Measurements from ENCODE around the gene ANO5.

The ANO5 gene

DNA sequence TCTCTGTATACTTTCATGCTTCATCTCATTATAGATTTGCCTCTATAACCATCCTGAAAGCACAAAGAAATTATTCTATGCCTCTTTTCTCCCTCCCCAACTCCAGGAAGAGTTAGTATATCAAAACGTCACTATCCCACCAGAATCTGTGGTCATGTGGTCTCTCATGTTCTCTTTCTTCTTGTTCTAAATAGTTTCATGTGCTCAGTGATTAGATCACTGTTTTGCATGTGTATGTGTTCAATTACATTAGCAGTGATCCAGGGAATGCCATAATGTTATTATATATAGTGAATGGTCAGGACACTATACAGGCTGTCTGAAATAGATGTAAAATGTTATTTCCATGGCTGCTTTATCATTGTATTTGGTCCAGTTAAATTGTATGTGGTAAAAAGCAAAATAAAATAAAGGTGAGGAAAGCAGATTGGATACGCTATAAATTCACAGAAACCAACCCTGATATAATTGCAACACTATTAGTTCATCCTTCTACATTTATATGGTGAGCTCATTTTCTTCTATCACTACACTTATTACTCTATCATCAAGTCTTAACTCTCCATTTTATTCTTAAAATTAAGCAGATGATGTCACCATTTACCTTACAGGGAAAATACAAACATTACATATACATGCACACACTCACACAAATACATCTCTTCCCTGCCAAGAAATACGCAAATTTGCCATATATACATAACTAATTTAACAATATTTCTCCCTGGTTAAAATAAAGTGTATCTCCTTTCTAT is 26.9 kb upstream of the ANO5 start:
- Histone ChIP-seq H3K9me3 (ENCODE audit: control insufficient read depth, insufficient read depth, low read depth, low read length) (no peaks in the 10 kb centered on the region), H3K4me3 (ENCODE audit: low read depth, low read length) (no peak overlapping the region), H3K27ac (ENCODE audit: extremely low read depth, low read depth, low read length) (no peak overlapping the region), H3K4me1 (ENCODE audit: control insufficient read depth, insufficient read depth, low read length) (no peaks in the 10 kb centered on the region), H3K36me3 (ENCODE audit: control insufficient read depth in 2 of 2, insufficient read depth in 1 of 2, low read length in 2 of 2) (no peaks in the 10 kb centered on the region)
- ChIA-PET CTCF (interaction anchor here (0.6 to 1.0 kb wide), 2 partner anchors 15 to 138 kb away, joined by 3 read pairs; no protein-coding TSS in a partner anchor), POLR2A (no interaction called here)
- TF ChIP-seq ATF2 (tag by site-specific recombination; IDR thresholded peaks at IDR 0.05; ENCODE audit: low read depth) (peak; percentile 55; the same call in 1 of the 2 replicates), REPIN1 (tag by site-specific recombination; IDR thresholded peaks at IDR 0.05; ENCODE audit: low read depth) (no peak)

DNA sequence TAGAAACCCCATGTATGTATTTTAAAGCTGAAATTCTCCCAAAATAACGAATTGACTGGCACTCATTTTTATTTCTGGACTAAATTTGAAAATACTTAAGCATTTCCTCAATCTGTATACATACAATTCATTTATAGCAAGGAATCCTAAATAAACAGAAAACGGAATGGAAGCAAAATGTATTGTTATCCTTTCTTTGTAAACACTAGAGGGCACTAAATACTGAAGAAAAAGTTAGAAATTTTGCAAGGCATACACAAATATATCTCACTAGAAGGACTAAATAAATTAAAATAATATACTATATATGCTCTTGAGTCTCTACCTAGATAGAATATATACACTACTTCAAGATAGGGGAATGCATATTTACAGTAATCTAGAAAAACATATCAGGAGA is 23.1 kb upstream of the ANO5 start:
- ChIA-PET CTCF (interaction anchor here (0.6 to 4.6 kb wide), 14 partner anchors 8 to 796 kb away, joined by 3 to 50 read pairs (median 3); no protein-coding TSS in a partner anchor), POLR2A (no interaction called here)
- TF ChIP-seq ZNF654 (tag by site-specific recombination; IDR thresholded peaks at IDR 0.05; ENCODE audit: low read depth) (peak; percentile 49), ZNF707 (tag by site-specific recombination; IDR thresholded peaks at IDR 0.05) (no peak), HOXD13 (CRISPR knock-in tag; IDR thresholded peaks at IDR 0.05; ENCODE audit: borderline replicate concordance) (no peak), ZNF610 (tag by site-specific recombination; IDR thresholded peaks at IDR 0.05; ENCODE audit: borderline replicate concordance) (no peak), ZNF280D (tag by site-specific recombination; IDR thresholded peaks at IDR 0.05) (no peak), ZNF510 (tag by site-specific recombination; IDR thresholded peaks at IDR 0.05; ENCODE audit: insufficient replicate concordance) (no peak)
- TF ChIP-seq, protein P1, sequence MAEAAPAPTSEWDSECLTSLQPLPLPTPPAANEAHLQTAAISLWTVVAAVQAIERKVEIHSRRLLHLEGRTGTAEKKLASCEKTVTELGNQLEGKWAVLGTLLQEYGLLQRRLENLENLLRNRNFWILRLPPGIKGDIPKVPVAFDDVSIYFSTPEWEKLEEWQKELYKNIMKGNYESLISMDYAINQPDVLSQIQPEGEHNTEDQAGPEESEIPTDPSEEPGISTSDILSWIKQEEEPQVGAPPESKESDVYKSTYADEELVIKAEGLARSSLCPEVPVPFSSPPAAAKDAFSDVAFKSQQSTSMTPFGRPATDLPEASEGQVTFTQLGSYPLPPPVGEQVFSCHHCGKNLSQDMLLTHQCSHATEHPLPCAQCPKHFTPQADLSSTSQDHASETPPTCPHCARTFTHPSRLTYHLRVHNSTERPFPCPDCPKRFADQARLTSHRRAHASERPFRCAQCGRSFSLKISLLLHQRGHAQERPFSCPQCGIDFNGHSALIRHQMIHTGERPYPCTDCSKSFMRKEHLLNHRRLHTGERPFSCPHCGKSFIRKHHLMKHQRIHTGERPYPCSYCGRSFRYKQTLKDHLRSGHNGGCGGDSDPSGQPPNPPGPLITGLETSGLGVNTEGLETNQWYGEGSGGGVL (tag by site-specific recombination; IDR thresholded peaks at IDR 0.05): no peak
- TF ChIP-seq, protein P2, sequence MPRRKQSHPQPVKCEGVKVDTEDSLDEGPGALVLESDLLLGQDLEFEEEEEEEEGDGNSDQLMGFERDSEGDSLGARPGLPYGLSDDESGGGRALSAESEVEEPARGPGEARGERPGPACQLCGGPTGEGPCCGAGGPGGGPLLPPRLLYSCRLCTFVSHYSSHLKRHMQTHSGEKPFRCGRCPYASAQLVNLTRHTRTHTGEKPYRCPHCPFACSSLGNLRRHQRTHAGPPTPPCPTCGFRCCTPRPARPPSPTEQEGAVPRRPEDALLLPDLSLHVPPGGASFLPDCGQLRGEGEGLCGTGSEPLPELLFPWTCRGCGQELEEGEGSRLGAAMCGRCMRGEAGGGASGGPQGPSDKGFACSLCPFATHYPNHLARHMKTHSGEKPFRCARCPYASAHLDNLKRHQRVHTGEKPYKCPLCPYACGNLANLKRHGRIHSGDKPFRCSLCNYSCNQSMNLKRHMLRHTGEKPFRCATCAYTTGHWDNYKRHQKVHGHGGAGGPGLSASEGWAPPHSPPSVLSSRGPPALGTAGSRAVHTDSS (tag by site-specific recombination; IDR thresholded peaks at IDR 0.05): no peak
- Histone ChIP-seq H3K27ac (ENCODE audit: extremely low read depth, low read depth, low read length) (no peak overlapping the region), H3K36me3 (ENCODE audit: control insufficient read depth in 2 of 2, insufficient read depth in 1 of 2, low read length in 2 of 2) (no peaks in the 10 kb centered on the region), H3K4me3 (ENCODE audit: low read depth, low read length) (no peak overlapping the region), H3K4me1 (ENCODE audit: control insufficient read depth, insufficient read depth, low read length) (no peaks in the 10 kb centered on the region), H3K9me3 (ENCODE audit: control insufficient read depth, insufficient read depth, low read depth, low read length) (no peaks in the 10 kb centered on the region)

DNA sequence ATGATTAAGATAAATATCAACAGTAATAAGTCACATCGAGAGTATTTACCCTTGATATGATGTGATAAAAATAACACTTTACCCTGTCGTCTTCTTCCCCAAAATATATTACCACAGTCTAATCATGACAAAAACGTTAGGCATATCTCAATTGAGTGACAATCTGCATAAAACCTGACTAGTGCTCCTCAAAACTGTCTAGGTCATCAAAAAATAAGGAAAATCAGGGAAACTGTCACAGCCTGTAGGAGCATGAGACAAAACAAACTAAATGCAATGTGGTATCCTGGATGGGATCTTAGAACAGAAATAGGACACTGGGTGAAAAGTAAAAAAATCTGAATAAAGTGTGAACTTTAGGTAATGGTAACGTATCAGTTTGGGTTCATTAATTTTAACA is 19.4 kb upstream of the ANO5 start:
- TF ChIP-seq ZNF830 (tag by site-specific recombination; IDR thresholded peaks at IDR 0.05; ENCODE audit: low read depth) (no peak), ZNF24 (tag by site-specific recombination; IDR thresholded peaks at IDR 0.05) (no peak)
- Histone ChIP-seq H3K36me3 (ENCODE audit: control insufficient read depth in 2 of 2, insufficient read depth in 1 of 2, low read length in 2 of 2) (no peaks in the 10 kb centered on the region), H3K9me3 (ENCODE audit: control insufficient read depth, insufficient read depth, low read depth, low read length) (no peaks in the 10 kb centered on the region), H3K4me1 (ENCODE audit: control insufficient read depth, insufficient read depth, low read length) (no peaks in the 10 kb centered on the region), H3K4me3 (ENCODE audit: low read depth, low read length) (no peak overlapping the region), H3K27ac (ENCODE audit: extremely low read depth, low read depth, low read length) (no peak overlapping the region)
- ChIA-PET POLR2A (no interaction called here), CTCF (interaction anchor here (0.9 to 1.4 kb wide), 2 partner anchors 131 to 132 kb away, joined by 3 to 4 read pairs; no protein-coding TSS in a partner anchor)
